DOHH2 (cell line): Measurements from ENCODE around the gene ZFAND3.

ENCODE experiments used
- H3F3A ChIP-seq: fragments of 200-600 bp; sonication (generic), shearing (Covaris generic); 2 replicates; pipeline ENCODE4 v1.6.0; 2016; ENCODE audit warnings: antibody characterized with exemption, mild to moderate bottlenecking; ENCODE audit not compliant: control insufficient read depth, insufficient read depth
- H3K27ac ChIP-seq: fragments of 200-600 bp; sonication (generic); 2 replicates; pipeline ENCODE4 v1.5.1; 2014; ENCODE audit warnings: low read depth, mild to moderate bottlenecking, low read length, moderate library complexity
- H3K27me3 ChIP-seq: fragments of 200-600 bp; sonication (generic); 2 replicates; pipeline ENCODE4 v1.6.1; 2014; ENCODE audit warnings: mild to moderate bottlenecking, low read length, mixed read lengths; ENCODE audit not compliant: control insufficient read depth
- H3K36me3 ChIP-seq: fragments of 200-600 bp; sonication (generic); 2 replicates; pipeline ENCODE4 v1.6.1; 2014; ENCODE audit warnings: mild to moderate bottlenecking, low read length, moderate library complexity, mixed read lengths; ENCODE audit not compliant: control insufficient read depth
- H3K4me1 ChIP-seq: fragments of 200-600 bp; sonication (generic); 2 replicates; pipeline ENCODE4 v1.6.1; 2014; ENCODE audit warnings: mild to moderate bottlenecking, low read length, mixed read lengths; ENCODE audit not compliant: control insufficient read depth
- H3K4me2 ChIP-seq: fragments of 200-600 bp; sonication (generic); 2 replicates; pipeline ENCODE4 v1.6.0; 2014; ENCODE audit warnings: mild to moderate bottlenecking, low read length, moderate library complexity
- H3K4me3 ChIP-seq: fragments of 200-600 bp; sonication (generic); 2 replicates; pipeline ENCODE4 v1.5.1; 2014; ENCODE audit warnings: mild to moderate bottlenecking, low read length, mixed read lengths
- H3K79me2 ChIP-seq: fragments of 200-600 bp; sonication (generic); 2 replicates; pipeline ENCODE4 v1.6.1; 2014; ENCODE audit warnings: mild to moderate bottlenecking, low read length, mixed read lengths; ENCODE audit not compliant: control insufficient read depth
- H3K9me2 ChIP-seq: fragments of 200-600 bp; sonication (generic); replicated peaks from 2 replicates; pipeline ENCODE4 v1.6.1; 2014; ENCODE audit warnings: mild to moderate bottlenecking, low read length, mixed read lengths; ENCODE audit not compliant: control insufficient read depth
- H3K9me3 ChIP-seq: fragments of 200-600 bp; sonication (generic); 2 replicates; pipeline ENCODE4 v1.6.1; 2014; ENCODE audit warnings: antibody characterized with exemption, low read length, mixed read lengths; ENCODE audit not compliant: control insufficient read depth, insufficient read depth
- H4K20me1 ChIP-seq: fragments of 200-600 bp; sonication (generic); 2 replicates; pipeline ENCODE4 v1.6.0; 2014; ENCODE audit warnings: low read depth, mild to moderate bottlenecking, antibody characterized with exemption, low read length, moderate library complexity; ENCODE audit not compliant: control insufficient read depth, insufficient read depth
- EZH2phosphoT487 ChIP-seq: fragments of 200-600 bp; sonication (generic); IDR thresholded peaks from 2 replicates; pipeline ENCODE4 v1.6.1; 2017; ENCODE audit warnings: borderline replicate concordance, mild to moderate bottlenecking, antibody characterized with exemption, low read length, moderate library complexity, mixed read lengths
- TF ChIP-seq, protein P1 (sequence below): fragments of 200-600 bp; sonication (generic); IDR thresholded peaks from one replicate; pipeline ENCODE4 v1.5.1; 2014; ENCODE audit warnings: antibody characterized with exemption, mild to moderate bottlenecking, low read depth, low read length; ENCODE audit not compliant: poor library complexity, severe bottlenecking

ZFAND3 gene

DNA sequence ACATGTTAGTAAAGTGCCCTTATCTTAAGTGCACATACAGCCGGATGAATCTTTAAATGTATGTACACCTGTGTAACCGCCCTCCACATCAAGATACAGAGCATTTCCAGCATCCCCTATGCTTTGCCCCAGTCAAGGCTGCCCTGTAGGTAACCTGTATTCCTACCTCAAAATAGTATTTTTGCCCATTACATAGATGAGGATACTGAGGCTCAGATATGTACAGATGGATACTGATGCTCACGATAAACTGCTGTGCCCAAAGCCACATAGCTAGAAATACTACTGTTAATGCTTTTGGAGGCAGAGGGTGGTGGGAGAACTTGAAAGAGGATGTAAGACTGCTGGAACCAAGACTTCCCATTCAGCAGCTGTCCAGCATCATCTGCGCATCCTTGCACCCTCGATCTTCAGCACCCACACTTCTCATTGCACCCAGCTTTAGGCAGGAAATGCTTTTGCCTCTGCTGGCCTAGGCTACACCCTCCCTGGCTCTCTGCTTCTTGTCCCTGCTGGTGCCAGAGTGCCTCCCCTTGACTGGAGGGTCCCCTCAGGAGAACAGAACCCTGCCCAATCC, 27.0 kb upstream of the ZFAND3 start:
- TF ChIP-seq, protein P1, sequence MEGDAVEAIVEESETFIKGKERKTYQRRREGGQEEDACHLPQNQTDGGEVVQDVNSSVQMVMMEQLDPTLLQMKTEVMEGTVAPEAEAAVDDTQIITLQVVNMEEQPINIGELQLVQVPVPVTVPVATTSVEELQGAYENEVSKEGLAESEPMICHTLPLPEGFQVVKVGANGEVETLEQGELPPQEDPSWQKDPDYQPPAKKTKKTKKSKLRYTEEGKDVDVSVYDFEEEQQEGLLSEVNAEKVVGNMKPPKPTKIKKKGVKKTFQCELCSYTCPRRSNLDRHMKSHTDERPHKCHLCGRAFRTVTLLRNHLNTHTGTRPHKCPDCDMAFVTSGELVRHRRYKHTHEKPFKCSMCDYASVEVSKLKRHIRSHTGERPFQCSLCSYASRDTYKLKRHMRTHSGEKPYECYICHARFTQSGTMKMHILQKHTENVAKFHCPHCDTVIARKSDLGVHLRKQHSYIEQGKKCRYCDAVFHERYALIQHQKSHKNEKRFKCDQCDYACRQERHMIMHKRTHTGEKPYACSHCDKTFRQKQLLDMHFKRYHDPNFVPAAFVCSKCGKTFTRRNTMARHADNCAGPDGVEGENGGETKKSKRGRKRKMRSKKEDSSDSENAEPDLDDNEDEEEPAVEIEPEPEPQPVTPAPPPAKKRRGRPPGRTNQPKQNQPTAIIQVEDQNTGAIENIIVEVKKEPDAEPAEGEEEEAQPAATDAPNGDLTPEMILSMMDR: no peak
- no peak for TF ChIP-seq EZH2phosphoT487
- no peaks in the 10 kb centered on the region for H4K20me1 ChIP-seq
- no peak overlapping the region for H3K4me3 ChIP-seq
- H3K79me2 ChIP-seq: no peaks in the 10 kb centered on the region
- H3K9me3 ChIP-seq: no peaks in the 10 kb centered on the region
- H3K4me1 ChIP-seq: no peaks in the 10 kb centered on the region
- H3K27me3 ChIP-seq: no peaks in the 10 kb centered on the region; the same call in 1 of the 2 replicates
- no peak overlapping the region for H3K27ac ChIP-seq
- no peaks in the 10 kb centered on the region for H3K36me3 ChIP-seq
- H3K4me2 ChIP-seq: no peak overlapping the region
- H3K9me2 ChIP-seq: no peaks in the 10 kb centered on the region
- H3F3A ChIP-seq: no peaks in the 10 kb centered on the region

DNA sequence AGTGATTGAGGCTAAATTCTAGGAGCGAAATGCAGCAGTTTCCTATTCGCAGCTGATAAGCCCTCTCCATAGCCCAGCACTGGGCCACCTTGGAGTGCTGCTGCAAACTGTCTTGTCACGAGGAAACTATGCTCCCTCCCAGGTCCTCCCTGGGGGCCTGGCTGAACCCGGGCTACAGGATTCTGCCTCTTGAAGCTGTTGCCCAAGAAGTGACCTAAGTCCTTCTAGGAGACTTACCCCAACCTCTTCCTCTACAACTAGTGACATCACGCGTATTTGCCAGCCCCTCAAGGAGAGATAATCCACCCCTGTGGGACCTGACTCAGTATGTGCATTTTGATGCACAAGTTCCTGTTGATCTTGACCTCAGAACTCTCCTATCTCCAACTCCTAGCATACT, 26.5 kb upstream of the ZFAND3 start:
- H3K27ac ChIP-seq: no peak overlapping the region
- TF ChIP-seq EZH2phosphoT487: no peak
- TF ChIP-seq, protein P1: no peak
- no peaks in the 10 kb centered on the region for H3K9me3 ChIP-seq
- H4K20me1 ChIP-seq: no peaks in the 10 kb centered on the region
- H3K4me1 ChIP-seq: no peaks in the 10 kb centered on the region
- no peak overlapping the region for H3K4me2 ChIP-seq
- H3K36me3 ChIP-seq: no peaks in the 10 kb centered on the region
- H3K9me2 ChIP-seq: no peaks in the 10 kb centered on the region
- H3K4me3 ChIP-seq: no peak overlapping the region
- H3K27me3 ChIP-seq: no peaks in the 10 kb centered on the region; the same call in 1 of the 2 replicates
- H3F3A ChIP-seq: no peaks in the 10 kb centered on the region
- no peaks in the 10 kb centered on the region for H3K79me2 ChIP-seq

DNA sequence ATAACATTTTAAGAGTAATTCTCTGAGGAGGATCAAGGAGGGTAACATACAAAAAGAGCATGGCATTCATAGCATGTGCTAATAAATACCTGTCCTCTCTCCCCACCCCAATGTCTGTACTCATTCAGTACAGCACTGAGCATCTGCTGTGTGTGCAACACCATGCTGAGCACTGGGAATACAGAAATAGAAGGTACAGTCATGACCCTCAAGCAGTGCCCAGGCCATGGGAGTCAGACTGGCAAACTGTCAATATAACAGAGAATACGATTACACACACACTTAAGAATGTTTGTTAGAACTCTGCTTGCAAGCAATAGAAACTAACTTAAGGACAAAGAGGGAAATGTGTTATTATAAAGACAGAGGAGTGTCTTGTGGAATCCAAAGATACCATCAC, 24.7 kb upstream of the ZFAND3 start:
- Histone ChIP-seq H3K4me1 (no peaks in the 10 kb centered on the region), H3K4me2 (no peak overlapping the region), H3K9me3 (no peaks in the 10 kb centered on the region), H3K27ac (no peak overlapping the region), H3K4me3 (no peak overlapping the region), H3K79me2 (no peaks in the 10 kb centered on the region), H3K27me3 (no peaks in the 10 kb centered on the region; the same call in 1 of the 2 replicates), H4K20me1 (no peaks in the 10 kb centered on the region), H3K9me2 (no peaks in the 10 kb centered on the region), H3F3A (no peaks in the 10 kb centered on the region), H3K36me3 (no peaks in the 10 kb centered on the region)
- TF ChIP-seq EZH2phosphoT487: no peak
- TF ChIP-seq, protein P1: no peak
